GM03348 (cell line): Measurements from ENCODE around the gene TMEM176B.

Source experiments
- DNase-seq: peaks from one replicate; pipeline ENCODE4 v3.0.0; 2012; ENCODE audit warnings: low spot score

The TMEM176B gene

DNA sequence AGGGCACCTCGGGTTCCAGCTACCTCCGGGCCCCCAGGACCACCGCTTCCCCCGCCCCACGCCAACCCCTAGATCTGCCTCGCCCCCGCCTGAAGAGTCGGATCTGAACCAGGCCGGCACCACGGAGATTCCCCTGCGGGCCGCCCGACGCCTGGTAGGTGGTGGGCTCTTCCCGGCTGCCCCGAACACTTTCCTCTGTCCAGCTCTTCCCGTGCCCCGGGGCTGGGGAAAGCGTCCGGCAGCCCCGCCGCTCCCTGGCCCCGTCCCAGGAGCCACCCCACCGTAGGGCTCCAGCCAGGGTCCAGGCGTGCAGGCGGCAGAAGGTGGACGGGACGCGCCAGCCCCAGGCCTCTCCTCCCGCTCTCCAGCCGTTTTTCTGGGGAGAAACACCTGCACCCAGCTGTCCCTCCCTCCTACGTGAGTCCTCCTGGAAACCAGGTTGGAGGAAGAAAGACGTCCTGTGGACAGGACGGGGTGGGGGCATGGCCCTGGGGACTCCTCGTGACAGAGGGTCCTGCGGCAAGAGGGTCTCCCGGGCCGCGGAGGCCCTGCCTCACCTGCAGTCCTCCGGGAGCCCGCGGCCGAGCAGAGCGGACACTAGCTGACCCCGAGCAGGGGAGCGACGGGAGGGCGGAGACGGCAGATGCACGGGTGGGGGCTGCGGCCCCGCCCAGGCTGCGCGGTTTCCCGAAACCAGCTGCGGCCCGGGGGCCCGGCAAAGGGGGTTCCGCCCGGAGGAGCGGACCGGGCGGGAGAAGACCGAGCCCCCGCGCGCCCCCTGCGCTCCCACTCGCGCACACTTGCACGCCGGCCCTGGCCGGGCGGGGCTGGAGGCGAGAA lies at the start of gene TMEM176B:
Gene TMEM176B (minus strand): TSS at position 624 of the 840 bp plus-strand sequence. CDS start 3,795 bp downstream, outside the sequence.
- no peak for DNase-seq

DNA sequence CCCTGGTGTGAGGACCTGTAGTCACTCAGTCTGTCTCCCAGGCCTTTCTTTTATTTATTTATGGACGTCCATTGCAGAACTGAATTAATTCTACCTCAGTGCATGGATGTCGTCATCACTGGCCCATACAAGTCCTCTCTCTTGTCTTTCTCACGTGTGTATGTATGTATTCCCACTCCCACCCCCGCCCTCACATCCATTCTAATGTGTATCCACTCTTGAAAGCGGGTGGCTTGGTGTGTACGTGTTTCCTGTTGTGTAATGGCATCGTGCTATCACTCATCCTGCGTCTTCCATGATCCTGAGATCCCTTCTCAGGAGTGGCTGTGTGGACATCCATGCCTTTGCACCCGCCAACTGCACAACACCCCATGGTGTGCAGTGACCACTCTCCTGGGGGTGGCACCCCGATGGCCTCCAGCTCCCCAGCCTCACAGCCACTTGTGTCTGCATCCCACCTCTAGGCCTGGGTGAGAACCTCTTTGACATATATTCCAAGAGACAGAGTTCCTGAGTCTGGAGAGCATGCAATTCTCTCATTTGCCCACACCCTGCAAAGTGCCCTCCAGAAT lies 49.1 kb upstream of the TMEM176B start:
- DNase-seq = no peak

DNA sequence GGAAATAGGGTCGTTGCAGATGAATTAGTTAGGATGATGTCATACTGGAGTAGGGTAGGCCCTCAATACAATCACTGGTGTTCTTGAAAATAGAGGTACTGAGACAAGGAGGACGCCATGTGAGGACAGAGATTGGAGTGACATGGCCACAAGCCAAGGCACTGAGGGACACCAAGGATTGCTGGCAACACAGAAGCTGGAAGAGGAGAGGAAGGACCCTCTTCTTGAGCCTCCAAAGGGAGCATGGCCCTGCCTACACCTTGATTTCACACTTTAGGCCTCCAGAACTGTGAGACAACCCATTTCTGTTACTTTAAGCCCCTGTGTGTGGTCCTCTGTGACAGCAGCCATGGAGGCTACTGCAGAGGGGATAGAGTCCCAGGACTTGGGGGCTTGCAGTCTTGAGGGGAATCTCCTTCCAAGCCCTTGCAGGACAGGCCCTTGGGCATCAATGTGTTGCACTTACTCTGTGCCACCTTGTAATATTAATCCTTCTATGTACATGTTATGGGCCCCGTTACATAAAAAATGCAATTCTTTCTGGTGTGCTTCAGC lies 48.5 kb upstream of the TMEM176B start:
- DNase-seq = no peak

DNA sequence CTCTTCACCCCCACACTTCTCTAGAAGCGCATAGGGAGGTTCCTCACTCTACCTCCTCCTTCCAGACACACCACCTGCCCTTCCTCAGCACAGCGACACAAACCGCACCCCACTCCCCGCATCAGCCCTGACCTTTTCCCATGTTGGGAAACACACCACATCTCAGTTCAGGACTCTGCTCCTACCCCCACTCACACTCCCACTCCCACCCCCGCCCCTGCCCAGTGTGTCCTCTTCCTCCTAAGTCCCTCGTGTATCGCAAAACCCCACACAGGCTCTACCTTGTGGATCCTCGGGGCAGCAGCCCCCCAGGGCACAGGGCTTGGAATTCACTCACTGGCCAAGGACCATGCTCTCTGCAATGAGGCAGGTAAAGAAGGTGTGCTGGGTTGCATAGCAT lies 47.9 kb upstream of the TMEM176B start:
- no peak for DNase-seq

DNA sequence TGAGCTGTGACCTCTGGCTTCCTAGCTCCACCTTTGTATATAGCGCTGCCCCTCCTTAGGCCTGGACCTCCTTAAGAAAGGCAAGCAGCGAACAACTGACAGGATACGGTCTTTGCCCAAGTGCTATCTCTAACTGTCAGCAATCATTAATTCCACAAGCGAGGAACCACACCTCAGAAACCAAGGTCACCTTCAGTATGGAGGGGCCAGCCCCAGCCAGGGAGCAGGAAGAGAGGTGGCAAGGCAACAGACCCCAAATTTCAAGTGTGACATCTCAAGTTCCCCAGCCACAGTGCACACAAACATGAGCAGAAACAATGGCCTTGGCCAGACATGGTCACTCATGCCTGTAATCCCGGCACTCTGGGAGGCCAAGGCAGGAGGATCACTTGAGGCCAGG lies 47.4 kb upstream of the TMEM176B start:
- DNase-seq = no peak

- no peak for DNase-seq
These were observed 46.3 kb upstream of the TMEM176B start for GRCh38 chr7:150846291-150847115.

- DNase-seq = no peak
These were observed 45.3 kb upstream of the TMEM176B start for GRCh38 chr7:150845421-150845861.

GRCh38 chr7:150842716-150843115 lies 42.6 kb upstream of the TMEM176B start:
- no peak for DNase-seq

GRCh38 chr7:150842018-150842417 lies 41.9 kb upstream of the TMEM176B start:
- DNase-seq = no peak

- DNase-seq = no peak
These were observed 38.9 kb upstream of the TMEM176B start for GRCh38 chr7:150838965-150839650.

DNA sequence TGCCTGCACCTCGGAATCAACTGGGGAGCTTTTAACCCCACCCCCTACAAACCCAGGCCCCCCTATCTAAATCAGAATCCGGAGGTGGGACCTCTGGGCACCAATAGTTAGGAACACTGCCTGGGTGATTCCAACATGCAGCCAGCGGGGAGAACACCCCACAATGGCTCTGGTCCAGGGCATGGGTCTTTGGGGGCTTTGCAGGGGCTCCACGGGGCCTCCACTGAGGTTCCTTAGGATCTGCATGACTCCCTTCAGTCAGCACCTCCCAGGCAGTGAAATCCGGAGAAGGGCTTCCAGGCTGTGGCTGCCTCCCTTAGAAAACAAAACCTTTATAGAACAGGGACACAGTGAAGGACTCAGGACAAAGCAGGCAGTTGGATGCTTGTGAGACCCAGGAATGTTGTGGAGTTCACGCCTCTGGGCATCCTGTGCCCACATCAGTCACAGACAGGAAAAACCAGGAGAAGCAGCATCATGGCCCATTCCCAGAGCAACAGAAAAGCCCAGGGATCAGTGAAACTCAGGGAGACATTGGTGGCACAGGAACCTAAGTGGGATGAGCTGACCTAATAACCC lies 35.6 kb upstream of the TMEM176B start:
- no peak for DNase-seq

DNA sequence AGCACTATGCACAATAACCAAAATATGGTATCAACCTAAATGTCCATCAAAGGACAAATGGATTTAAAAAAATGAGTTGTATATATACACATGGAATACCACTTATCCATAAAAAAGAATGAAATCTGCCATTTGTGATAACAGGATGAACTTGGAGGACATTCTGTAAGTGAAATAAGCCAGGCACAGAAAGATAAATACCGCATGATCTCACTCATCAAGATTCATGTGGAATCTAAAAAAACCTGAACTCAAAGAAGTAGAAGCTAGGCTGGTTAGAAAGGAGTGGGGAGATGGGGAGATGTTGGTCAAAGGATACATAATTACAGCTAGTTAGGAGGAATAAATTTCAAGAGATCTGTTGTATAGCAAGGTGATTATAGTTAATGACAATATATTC lies 34.9 kb upstream of the TMEM176B start:
- no peak for DNase-seq

DNA sequence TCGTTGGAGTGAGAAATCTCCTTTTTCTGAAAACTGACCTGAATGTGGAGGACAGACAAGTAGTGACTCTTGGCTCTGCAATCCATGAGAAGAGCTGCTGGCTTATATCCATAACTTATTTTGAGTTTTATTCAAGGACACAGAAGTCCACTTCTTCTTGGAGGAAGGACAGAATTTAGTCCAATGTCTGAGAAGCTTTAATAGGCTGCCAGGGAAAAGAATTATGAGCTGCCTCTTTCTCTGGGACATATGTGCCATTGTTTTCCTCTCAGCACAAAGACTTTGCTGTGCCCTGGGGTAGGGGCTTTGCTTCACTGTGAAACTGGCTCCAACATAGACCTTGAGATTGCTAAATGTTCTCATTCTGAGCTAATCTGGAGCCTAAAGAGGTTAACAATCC lies 31.7 kb upstream of the TMEM176B start:
- DNase-seq = no peak

- DNase-seq = no peak
These were observed 30.8 kb upstream of the TMEM176B start for GRCh38 chr7:150830937-150831336.

DNA sequence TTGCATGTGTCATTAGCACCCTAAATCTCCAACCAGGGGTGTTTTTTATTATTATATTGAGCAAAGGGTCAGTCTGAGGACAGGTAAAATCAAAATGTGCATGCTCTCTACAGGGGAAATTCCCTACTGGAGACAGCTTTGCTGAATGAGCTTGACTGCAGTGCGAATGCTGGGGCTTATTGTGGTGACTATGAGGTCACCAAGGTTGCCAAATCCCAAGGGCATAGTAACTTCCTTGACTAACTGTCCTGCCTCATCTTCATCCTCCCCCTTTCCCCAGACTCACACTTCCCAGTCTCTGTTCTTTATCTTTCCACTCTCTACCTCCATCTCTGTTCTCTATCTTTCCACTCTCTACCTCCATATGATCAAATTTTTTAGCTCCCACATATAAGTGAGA lies 29.3 kb upstream of the TMEM176B start:
- no peak for DNase-seq

DNA sequence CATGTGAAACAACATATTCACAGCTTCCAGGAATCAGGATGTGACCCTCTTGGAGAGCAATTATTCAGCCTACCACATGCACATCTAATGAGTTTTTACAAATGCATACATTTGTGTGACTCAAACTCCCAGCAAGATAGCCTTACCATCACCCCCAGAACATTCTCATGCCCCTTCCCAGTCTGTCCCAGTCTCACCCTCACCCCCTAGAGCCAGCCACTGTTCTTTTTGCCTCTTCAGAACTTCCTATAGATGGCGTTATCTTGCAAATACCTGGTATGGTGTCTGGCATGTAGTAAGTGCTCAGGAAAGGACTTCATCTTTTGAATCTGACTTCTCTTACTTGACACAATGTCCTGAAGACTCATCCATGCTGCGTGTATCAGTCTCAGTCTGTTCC lies 28.2 kb upstream of the TMEM176B start:
- no peak for DNase-seq

- DNase-seq = no peak
These were observed 26.1 kb upstream of the TMEM176B start for GRCh38 chr7:150826061-150826849.

- no peak for DNase-seq
These were observed 24.4 kb upstream of the TMEM176B start for GRCh38 chr7:150824379-150825177.

DNA sequence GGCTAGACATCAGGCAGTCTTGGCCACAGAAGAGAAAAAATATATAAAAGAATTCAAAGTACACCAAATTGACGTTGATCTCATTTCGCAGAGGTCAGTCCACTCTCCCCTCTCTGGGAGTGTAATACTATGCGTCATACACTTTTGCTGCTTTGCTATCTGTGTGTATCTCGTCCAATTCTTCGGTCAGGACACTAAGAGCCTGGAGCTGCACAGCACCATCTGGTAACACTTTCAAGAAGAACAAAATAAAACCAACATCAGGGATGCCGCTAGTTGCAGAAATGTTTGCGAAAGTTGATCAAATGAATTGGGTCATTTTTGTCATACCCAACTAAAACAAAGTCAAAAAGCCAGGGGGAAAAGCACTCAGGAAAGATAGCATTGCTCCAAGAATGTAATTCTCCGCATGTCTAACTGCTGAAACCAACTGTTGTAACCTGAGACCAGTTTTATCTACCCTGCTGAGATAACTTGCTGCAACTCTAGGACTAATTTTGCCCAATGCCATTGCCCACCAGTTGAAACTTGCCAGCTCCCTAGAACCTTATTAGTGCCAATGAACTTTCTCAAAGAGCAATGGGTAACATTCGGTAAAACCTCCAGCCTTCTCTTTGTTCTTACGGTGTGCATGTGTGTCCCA lies 23.4 kb upstream of the TMEM176B start:
- DNase-seq = no peak
